Measurements from ENCODE around the gene TRIM63. TPM values are rescaled to one million over a fixed set of nuclear protein-coding genes. Genes with fewer than 3 reads are reported as not detected.
A peak's percentile ranks its signal among the peaks of the same experiment; 100 is the strongest.
"Not testable (repeated sequence)": the region's sequence is repeated elsewhere in the genome, so short reads cannot be mapped to it uniquely, and the experiment has no call there.

Gene TRIM63
- polyA plus RNA-seq, 1 experiment, result not detected

GRCh38 chr1:26110731-26111529 lies 43.5 kb upstream of the TRIM63 start:
- Histone ChIP-seq H3K27me3 (ENCODE audit: control insufficient read depth, insufficient read depth, low read length) (no peaks in the 10 kb centered on the region), H3K4me3 (ENCODE audit: low read depth, low read length) (peak overlapping the region; percentile 74), H3K9me3 (ENCODE audit: control insufficient read depth, insufficient read depth, low read length) (no peaks in the 10 kb centered on the region; the same call in 1 of the 2 replicates), H3K27ac (ENCODE audit: low read depth, low read length) (no peak overlapping the region)
- no peak for DNase-seq (ENCODE audit: low read depth, low spot score)
- TF ChIP-seq, protein P1, sequence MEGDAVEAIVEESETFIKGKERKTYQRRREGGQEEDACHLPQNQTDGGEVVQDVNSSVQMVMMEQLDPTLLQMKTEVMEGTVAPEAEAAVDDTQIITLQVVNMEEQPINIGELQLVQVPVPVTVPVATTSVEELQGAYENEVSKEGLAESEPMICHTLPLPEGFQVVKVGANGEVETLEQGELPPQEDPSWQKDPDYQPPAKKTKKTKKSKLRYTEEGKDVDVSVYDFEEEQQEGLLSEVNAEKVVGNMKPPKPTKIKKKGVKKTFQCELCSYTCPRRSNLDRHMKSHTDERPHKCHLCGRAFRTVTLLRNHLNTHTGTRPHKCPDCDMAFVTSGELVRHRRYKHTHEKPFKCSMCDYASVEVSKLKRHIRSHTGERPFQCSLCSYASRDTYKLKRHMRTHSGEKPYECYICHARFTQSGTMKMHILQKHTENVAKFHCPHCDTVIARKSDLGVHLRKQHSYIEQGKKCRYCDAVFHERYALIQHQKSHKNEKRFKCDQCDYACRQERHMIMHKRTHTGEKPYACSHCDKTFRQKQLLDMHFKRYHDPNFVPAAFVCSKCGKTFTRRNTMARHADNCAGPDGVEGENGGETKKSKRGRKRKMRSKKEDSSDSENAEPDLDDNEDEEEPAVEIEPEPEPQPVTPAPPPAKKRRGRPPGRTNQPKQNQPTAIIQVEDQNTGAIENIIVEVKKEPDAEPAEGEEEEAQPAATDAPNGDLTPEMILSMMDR (IDR thresholded peaks at IDR 0.05; ENCODE audit: low read depth, low read length), result no peak
- CTCF ChIA-PET, result interaction anchor here (1.0 to 5.0 kb wide), 4 partner anchors 33 to 306 kb away, joined by 3 to 61 read pairs (median 6); no protein-coding TSS in a partner anchor
- POLR2A ChIA-PET, result interaction anchor here (0.6 to 1.6 kb wide), 3 partner anchors 34 to 303 kb away, joined by 3 to 6 read pairs (median 6); no protein-coding TSS in a partner anchor

DNA sequence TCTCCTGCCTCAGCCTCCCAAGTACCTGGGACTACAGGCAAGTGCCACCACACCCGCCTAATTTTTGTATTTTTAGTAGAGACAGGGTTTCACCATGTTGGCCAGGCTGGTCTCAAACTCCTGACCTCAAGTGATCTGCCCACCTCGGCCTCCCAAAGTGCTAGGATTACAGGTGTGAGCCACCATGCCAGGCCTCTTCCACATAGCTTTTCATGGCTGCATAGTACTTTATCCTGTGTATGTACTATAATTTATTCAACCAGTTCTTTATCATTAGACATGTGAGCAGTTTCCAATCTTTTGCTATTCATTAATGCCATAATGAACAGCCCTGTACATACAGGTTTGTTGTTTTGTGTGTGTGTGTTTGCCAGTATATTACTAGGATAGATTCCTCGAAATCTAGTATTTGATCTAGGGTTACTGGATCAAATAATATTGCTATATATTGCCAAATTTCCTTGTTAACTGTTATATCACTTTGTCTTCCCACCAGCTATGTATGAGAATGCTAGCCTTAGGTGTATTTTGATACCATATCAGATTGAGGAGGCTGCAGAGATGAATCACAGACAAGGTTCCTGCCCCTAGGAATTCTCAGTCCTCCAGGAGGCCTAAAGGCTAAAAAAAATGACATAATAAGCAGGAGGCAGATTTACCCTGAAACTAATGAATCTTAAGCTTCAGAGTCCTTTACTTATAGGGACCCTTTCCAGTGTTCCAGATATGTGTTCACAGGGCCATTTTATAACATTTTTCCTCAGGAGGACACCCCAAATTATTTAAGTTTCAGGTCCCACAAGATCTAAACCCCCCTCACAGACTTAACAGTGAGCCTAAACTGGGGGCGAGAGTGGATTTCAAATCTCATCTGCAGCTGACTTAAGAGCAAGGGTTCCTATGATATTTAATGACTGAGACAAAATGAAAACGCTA lies 42.1 kb upstream of the TRIM63 start:
- H3K27ac ChIP-seq (ENCODE audit: low read depth, low read length), result no peak overlapping the region
- no peaks in the 10 kb centered on the region; the same call in 1 of the 2 replicates for H3K9me3 ChIP-seq (ENCODE audit: control insufficient read depth, insufficient read depth, low read length)
- DNase-seq (ENCODE audit: low read depth, low spot score), result no peak
- H3K4me3 ChIP-seq (ENCODE audit: low read depth, low read length), result no peak overlapping the region
- TF ChIP-seq, protein P1 (IDR thresholded peaks at IDR 0.05; ENCODE audit: low read depth, low read length), result no peak
- H3K27me3 ChIP-seq (ENCODE audit: control insufficient read depth, insufficient read depth, low read length), result no peaks in the 10 kb centered on the region
- CTCF ChIA-PET, result interaction anchor here (0.6 to 5.0 kb wide), 4 partner anchors 34 to 307 kb away, joined by 3 to 61 read pairs (median 3); no protein-coding TSS in a partner anchor
- POLR2A ChIA-PET, result no interaction called here

- POLR2A ChIA-PET, result interaction anchor here (0.7 kb wide), 1 partner anchor 312 kb away, joined by 3 read pairs; no protein-coding TSS in a partner anchor
- H3K27me3 ChIP-seq (ENCODE audit: control insufficient read depth, insufficient read depth, low read length); H3K9me3 ChIP-seq (ENCODE audit: control insufficient read depth, insufficient read depth, low read length); H3K27ac ChIP-seq (ENCODE audit: low read depth, low read length); DNase-seq (ENCODE audit: low read depth, low spot score); H3K4me3 ChIP-seq (ENCODE audit: low read depth, low read length): not testable (repeated sequence)
- CTCF ChIA-PET, result interaction anchor here (0.6 to 1.8 kb wide), 6 partner anchors 35 to 312 kb away, joined by 3 to 22 read pairs (median 4); no protein-coding TSS in a partner anchor
These were observed 37.8 kb upstream of the TRIM63 start for GRCh38 chr1:26105226-26105548.

DNA sequence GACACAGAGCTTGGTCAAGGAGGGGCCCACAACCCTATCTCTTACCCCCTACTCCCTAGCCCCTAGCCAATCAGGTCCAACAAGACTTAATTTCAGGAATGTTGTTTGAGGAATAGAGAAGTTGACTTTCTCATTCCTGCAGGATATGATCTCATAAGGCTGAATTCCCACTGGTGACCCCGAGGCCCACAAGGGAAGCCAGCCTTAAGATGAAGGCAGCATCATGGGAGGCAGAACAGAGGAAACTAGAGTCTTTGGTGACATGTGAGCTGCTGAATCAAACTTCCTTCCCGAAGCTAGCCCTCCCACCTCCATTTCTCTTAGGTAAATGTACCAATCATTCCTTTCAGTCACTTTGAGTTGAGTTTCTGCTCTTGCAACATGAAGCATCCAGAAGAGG lies 35.1 kb upstream of the TRIM63 start:
- H3K27me3 ChIP-seq (ENCODE audit: control insufficient read depth, insufficient read depth, low read length), result peaks cover 8% of the 10 kb centered on the region
- H3K9me3 ChIP-seq (ENCODE audit: control insufficient read depth, insufficient read depth, low read length), result no peaks in the 10 kb centered on the region
- H3K27ac ChIP-seq (ENCODE audit: low read depth, low read length), result no peak overlapping the region
- TF ChIP-seq, protein P1 (IDR thresholded peaks at IDR 0.05; ENCODE audit: low read depth, low read length), result no peak
- no peak overlapping the region for H3K4me3 ChIP-seq (ENCODE audit: low read depth, low read length)
- POLR2A ChIA-PET, result no interaction called here
- CTCF ChIA-PET, result interaction anchor here (1.3 to 2.5 kb wide), 4 partner anchors 43 to 315 kb away, joined by 4 to 37 read pairs (median 6); no protein-coding TSS in a partner anchor
- no peak for DNase-seq (ENCODE audit: low read depth, low spot score)

DNA sequence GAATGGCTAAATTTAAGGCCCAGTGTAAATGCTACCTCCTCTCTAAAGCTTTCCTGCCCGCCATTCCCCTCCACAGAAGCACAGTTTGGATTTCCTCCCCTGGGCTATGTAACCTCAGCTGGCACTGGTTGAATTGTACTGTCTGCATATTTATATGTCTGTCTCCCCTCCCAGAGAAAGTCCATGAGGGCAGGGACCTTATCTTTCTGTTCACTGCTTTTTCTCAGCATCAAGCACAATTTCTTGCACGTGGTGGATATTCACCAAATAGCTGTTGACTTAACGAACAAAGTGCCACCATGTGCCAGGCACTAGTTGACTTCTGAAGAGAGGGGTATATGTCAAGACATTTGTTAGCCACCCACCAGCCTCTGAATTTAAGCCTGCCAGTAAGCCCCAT lies 34.7 kb upstream of the TRIM63 start:
- Histone ChIP-seq H3K27ac (ENCODE audit: low read depth, low read length) (no peak overlapping the region), H3K9me3 (ENCODE audit: control insufficient read depth, insufficient read depth, low read length) (no peaks in the 10 kb centered on the region), H3K4me3 (ENCODE audit: low read depth, low read length) (no peak overlapping the region), H3K27me3 (ENCODE audit: control insufficient read depth, insufficient read depth, low read length) (peaks cover 8% of the 10 kb centered on the region)
- TF ChIP-seq, protein P1 (IDR thresholded peaks at IDR 0.05; ENCODE audit: low read depth, low read length), result no peak
- ChIA-PET POLR2A (no interaction called here), CTCF (interaction anchor here (0.8 to 2.5 kb wide), 7 partner anchors 43 to 315 kb away, joined by 3 to 37 read pairs (median 4); no protein-coding TSS in a partner anchor)
- no peak for DNase-seq (ENCODE audit: low read depth, low spot score)

- H3K4me3 ChIP-seq (ENCODE audit: low read depth, low read length); H3K27me3 ChIP-seq (ENCODE audit: control insufficient read depth, insufficient read depth, low read length); H3K27ac ChIP-seq (ENCODE audit: low read depth, low read length); DNase-seq (ENCODE audit: low read depth, low spot score); POLR2A ChIA-PET; H3K9me3 ChIP-seq (ENCODE audit: control insufficient read depth, insufficient read depth, low read length): not testable (repeated sequence)
- CTCF ChIA-PET, result interaction anchor here (1.0 to 1.2 kb wide), 2 partner anchors 45 to 317 kb away, joined by 4 to 6 read pairs; no protein-coding TSS in a partner anchor
These were observed 32.8 kb upstream of the TRIM63 start for GRCh38 chr1:26100204-26100603.
